HEK293T (cell line): ENCODE measurements around the gene CFAP410.

Experiments used
- CTCF ChIA-PET: fragments of 350-600 bp; formaldehyde crosslinking; extraction: SDS; loops from one replicate; lab custom pipeline; 2021; ENCODE audit warnings: antibody characterized with exemption, inconsistent platforms; lab: Yijun Ruan, JAX
- POLR2A ChIA-PET: fragments of 350-600 bp; formaldehyde crosslinking; extraction: SDS; loops from one replicate; lab custom pipeline; 2020; ENCODE audit warnings: antibody characterized with exemption, inconsistent platforms; lab: Yijun Ruan, JAX
- DNase-seq: peaks from one replicate; pipeline ENCODE4 v3.0.0; 2012; ENCODE audit warnings: mixed read lengths; ENCODE audit errors: extremely low spot score
- ARNT ChIP-seq: fragments of 450-650 bp; IDR thresholded peaks from 2 replicates; pipeline ENCODE4 v1.6.1; 2017; ENCODE audit warnings: mild to moderate bottlenecking
- BHLHE40 ChIP-seq: fragments of 450-650 bp; IDR thresholded peaks from 2 replicates; pipeline ENCODE4 v1.6.1; 2016; ENCODE audit warnings: mild to moderate bottlenecking, moderate library complexity, borderline replicate concordance
- CTBP1 ChIP-seq: fragments of 450-650 bp; IDR thresholded peaks from 2 replicates; pipeline ENCODE4 v1.6.1; 2016; ENCODE audit warnings: borderline replicate concordance
- ELF4 ChIP-seq: fragments of 450-650 bp; IDR thresholded peaks from 2 replicates; pipeline ENCODE4 v1.6.1; 2017; ENCODE audit warnings: antibody characterized with exemption
- FOXA1 ChIP-seq: fragments of 450-650 bp; IDR thresholded peaks from 2 replicates; pipeline ENCODE4 v1.6.1; 2016; ENCODE audit warnings: mild to moderate bottlenecking
- FOXK2 ChIP-seq: fragments of 450-650 bp; IDR thresholded peaks from 2 replicates; pipeline ENCODE4 v1.6.1; 2016; ENCODE audit warnings: mild to moderate bottlenecking
- FOXM1 ChIP-seq: fragments of 450-650 bp; IDR thresholded peaks from 2 replicates; pipeline ENCODE4 v1.6.1; 2017; ENCODE audit warnings: mild to moderate bottlenecking, borderline replicate concordance
- HDGF ChIP-seq: fragments of 450-650 bp; IDR thresholded peaks from 2 replicates; pipeline ENCODE4 v1.6.1; 2017; ENCODE audit warnings: antibody characterized with exemption, borderline replicate concordance
- L3MBTL2 ChIP-seq: fragments of 450-650 bp; conservative IDR thresholded peaks from 2 replicates; pipeline ENCODE4 v1.6.1; 2016; ENCODE audit warnings: mild to moderate bottlenecking
- LEF1 ChIP-seq: fragments of 450-650 bp; IDR thresholded peaks from 2 replicates; pipeline ENCODE4 v1.6.1; 2017; ENCODE audit warnings: mild to moderate bottlenecking, borderline replicate concordance
- NFRKB ChIP-seq: fragments of 450-650 bp; IDR thresholded peaks from 2 replicates; pipeline ENCODE4 v1.6.1; 2016; ENCODE audit warnings: mild to moderate bottlenecking, moderate library complexity
- SP1 ChIP-seq: fragments of 450-650 bp; IDR thresholded peaks from 2 replicates; pipeline ENCODE4 v1.6.1; 2017
- SUZ12 ChIP-seq: fragments of 450-650 bp; IDR thresholded peaks from 2 replicates; pipeline ENCODE4 v1.6.1; 2016; ENCODE audit warnings: mild to moderate bottlenecking
- TARDBP ChIP-seq: fragments of 450-650 bp; IDR thresholded peaks from 2 replicates; pipeline ENCODE4 v1.6.1; 2016
- ZNF384 ChIP-seq: fragments of 450-650 bp; IDR thresholded peaks from 2 replicates; pipeline ENCODE4 v1.6.1; 2016
- TF ChIP-seq, protein P1 (sequence below): fragments of 450-650 bp; IDR thresholded peaks from 2 replicates; pipeline ENCODE4 v1.6.1; 2016

Gene CFAP410

DNA sequence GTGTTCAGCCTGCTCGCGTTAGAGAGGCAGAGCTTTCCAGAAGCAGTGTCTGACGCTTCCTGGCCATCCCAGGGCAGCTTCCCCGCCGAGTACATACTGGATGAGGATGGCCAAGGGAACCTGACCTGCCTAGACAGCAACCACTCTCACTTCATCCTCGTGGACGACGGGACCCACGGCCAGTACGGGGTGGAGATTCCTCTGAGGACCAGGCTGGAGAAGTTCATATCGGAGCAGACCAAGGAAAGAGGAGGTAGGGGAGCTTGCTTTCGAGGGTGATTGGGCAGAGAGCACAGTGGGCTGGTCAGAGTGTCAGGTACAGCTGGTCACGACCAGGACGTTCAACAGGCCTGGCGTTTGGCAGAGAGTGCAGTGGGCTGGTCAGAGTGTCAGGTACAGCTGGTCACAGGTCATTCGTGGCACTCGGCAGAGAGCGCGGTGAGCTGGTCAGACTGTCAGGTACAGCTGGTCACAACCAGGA, 36.6 kb upstream of the CFAP410 start:
- DNase-seq = no peak
- TF ChIP-seq CTBP1 = no peak
- no peak for TF ChIP-seq SP1
- TF ChIP-seq FOXK2 = no peak
- no peak for TF ChIP-seq FOXA1
- TF ChIP-seq NFRKB = no peak
- no peak for TF ChIP-seq FOXM1
- TF ChIP-seq SUZ12 = no peak
- no peak for TF ChIP-seq LEF1
- TF ChIP-seq, protein P1, sequence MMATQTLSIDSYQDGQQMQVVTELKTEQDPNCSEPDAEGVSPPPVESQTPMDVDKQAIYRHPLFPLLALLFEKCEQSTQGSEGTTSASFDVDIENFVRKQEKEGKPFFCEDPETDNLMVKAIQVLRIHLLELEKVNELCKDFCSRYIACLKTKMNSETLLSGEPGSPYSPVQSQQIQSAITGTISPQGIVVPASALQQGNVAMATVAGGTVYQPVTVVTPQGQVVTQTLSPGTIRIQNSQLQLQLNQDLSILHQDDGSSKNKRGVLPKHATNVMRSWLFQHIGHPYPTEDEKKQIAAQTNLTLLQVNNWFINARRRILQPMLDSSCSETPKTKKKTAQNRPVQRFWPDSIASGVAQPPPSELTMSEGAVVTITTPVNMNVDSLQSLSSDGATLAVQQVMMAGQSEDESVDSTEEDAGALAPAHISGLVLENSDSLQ = no peak
- no peak for TF ChIP-seq TARDBP
- TF ChIP-seq HDGF = no peak
- no peak for TF ChIP-seq ELF4
- no peak for TF ChIP-seq ZNF384
- no peak for TF ChIP-seq BHLHE40
- no peak for TF ChIP-seq L3MBTL2
- no peak for TF ChIP-seq ARNT
- ChIA-PET POLR2A (no interaction called here), CTCF (no interaction called here)

DNA sequence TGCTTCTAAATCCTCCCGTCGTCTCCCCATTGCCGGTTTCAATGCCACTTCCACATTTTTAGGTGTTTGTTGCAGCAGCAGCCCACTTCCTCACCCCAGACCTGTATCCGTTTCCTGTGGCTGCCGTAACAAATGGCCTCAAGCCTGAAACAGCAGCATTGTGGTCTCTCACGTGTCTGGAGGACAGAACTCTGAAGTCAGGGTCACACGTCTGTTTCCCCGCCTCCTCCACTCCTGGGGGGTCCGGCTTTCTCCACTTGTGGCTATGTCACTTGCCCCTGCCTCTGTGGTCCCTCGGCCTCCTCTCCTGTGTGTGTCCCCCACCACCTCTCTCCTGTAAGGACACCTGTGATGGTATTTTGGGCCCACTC, 36.1 kb upstream of the CFAP410 start:
- CTCF ChIA-PET = no interaction called here
- no peak for TF ChIP-seq ELF4
- no peak for TF ChIP-seq ZNF384
- no peak for TF ChIP-seq CTBP1
- POLR2A ChIA-PET = no interaction called here
- DNase-seq = no peak

DNA sequence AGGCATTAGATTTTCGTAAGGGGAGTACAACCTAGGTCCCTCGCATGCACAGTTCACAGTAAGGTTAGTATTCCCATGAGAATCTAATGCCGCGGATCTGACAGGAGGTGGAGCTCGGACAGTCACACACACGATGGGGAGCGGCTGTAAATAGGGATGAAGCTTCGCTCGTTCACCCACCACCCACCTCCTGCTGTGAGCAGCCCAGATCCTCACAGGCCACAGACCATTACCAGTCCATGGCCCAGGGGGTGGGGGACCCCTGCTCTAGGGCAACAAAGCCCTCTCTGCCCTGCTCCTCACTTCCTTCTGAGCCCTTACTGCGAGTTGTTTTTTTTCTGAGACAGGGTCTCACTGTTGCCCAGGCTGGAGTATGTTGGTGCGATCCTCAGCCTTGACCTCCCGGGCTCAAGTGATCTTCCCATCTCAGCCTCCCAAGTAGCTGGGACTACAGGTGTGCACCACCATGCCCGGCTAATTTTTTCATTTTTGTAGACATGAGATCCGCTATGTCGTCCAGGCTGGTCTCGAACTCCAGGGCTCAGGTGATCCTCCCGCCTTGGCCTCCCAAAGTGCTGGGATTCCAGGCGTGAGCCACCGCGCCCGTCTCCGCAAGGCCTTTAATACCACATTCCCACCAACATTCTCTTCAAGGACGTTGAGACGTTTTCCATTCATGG, 35.6 kb upstream of the CFAP410 start:
- ChIA-PET POLR2A (no interaction called here), CTCF (no interaction called here)
- no peak for TF ChIP-seq FOXA1
- TF ChIP-seq FOXM1 = no peak
- TF ChIP-seq ELF4 = no peak
- TF ChIP-seq L3MBTL2 = no peak
- TF ChIP-seq NFRKB = no peak
- no peak for TF ChIP-seq TARDBP
- no peak for TF ChIP-seq SP1
- no peak for TF ChIP-seq HDGF
- TF ChIP-seq FOXK2 = no peak
- TF ChIP-seq SUZ12 = no peak
- DNase-seq = no peak

DNA sequence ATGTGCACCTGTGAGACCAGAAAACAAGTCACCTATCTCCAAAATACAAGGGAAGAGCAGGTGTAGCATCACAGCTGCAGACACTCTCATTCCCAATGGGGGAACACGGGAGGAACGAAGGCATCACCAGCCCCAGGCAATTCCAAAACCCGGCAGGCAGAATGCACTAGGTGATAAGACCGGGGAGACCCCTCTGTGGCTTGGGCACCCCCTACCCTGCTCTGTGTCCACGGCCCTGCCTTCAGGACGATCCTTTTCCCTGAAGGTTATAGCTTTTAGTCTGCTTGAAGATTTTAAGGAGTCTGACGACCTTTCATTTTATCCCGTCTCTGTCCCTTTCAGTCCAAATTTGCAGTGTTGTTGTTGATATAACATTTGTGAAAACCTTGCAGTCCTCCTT, 33.4 kb upstream of the CFAP410 start:
- no peak for DNase-seq
- ChIA-PET CTCF (no interaction called here), POLR2A (no interaction called here)
- TF ChIP-seq FOXA1 (no peak), BHLHE40 (no peak), ELF4 (no peak), HDGF (no peak), FOXM1 (no peak), LEF1 (no peak)
- TF ChIP-seq, protein P1 = no peak

DNA sequence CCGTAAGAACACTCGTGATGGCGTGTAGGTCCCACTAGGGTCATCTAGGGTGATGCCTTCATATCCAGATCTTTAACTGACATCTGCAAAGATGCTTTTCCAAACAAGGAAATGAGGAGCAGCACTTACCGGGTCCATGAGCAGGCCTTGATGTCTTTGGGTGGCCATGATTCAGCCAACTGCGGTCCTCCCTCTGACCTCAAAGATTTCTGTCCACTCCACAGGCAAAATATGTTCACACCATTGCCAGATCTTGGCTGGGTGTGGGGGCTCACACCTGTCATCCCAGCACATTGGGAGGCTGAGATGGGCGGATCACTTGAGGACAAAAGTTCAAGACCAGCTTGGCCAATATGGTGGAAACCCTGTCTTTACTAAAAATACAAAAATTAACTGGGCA, 32.4 kb upstream of the CFAP410 start:
- DNase-seq = no peak
- ChIA-PET POLR2A (no interaction called here), CTCF (no interaction called here)
- TF ChIP-seq TARDBP (no peak), FOXM1 (no peak), NFRKB (no peak), ELF4 (no peak), FOXK2 (no peak), L3MBTL2 (no peak), ARNT (no peak)
- TF ChIP-seq, protein P1 = no peak

DNA sequence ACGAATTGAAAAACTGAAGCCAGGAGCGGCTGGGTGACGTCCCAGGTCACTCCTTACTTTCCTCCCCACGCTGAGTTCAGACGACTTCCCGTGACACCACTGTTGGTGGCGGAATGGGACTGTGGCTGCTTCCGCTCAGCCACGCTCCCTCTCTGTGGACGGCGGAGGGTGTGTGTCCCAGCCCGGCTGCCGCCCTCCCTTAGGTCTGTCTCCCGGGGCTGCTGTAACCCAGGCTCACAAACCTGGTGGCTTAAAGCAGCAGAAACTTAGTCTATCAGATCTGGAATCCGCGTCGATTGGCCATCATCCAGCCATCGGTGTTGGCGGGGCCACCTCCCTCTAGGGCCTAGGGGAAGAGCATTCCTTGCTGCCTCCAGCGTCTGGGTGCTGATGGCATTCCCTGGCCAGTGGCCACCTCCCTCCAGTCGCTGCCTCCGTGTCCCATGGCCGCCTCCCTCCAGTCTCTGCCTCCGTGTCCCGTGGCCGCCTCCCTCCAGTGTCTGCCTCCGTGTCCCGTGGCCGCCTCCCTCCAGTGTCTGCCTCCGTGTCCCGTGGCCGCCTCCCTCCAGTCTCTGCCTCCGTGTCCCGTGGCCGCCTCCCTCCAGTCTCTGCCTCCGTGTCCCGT, 31.7 kb upstream of the CFAP410 start:
- POLR2A ChIA-PET = no interaction called here
- no peak for DNase-seq
- TF ChIP-seq, protein P1 = no peak
- TF ChIP-seq HDGF = no peak
- TF ChIP-seq ELF4 = no peak
- TF ChIP-seq L3MBTL2 = no peak
- TF ChIP-seq SP1 = no peak
- TF ChIP-seq ARNT = no peak
- CTCF ChIA-PET = no interaction called here
